Stimulated activated CD4-positive, alpha-beta T cell treated with anti-CD3 and anti-CD28 coated beads, Interleukin-4, amount 100 ng/mL, for 4 hours (primary cell): Measurements from ENCODE around the gene IL1B.

Source experiments
- DNase-seq, 2 experiments: peaks; one replicate each; pipeline ENCODE4 v3.0.0-alpha.2; 2020

IL1B gene

GRCh38 chr2:112828251-112828691, 8.3 kb downstream of the IL1B start:
- DNase-seq = no peak

GRCh38 chr2:112827604-112828185, 8.9 kb downstream of the IL1B start:
- no peak for DNase-seq

- DNase-seq = no peak
These were observed 9.6 kb downstream of the IL1B start for GRCh38 chr2:112827009-112827408.

- no peak for DNase-seq
These were observed 10.9 kb downstream of the IL1B start for GRCh38 chr2:112825706-112826105.

- DNase-seq = no peak
These were observed 11.9 kb downstream of the IL1B start for GRCh38 chr2:112824694-112825085.

GRCh38 chr2:112821682-112822081, 14.9 kb downstream of the IL1B start:
- DNase-seq = no peak

GRCh38 chr2:112821142-112821541, 15.4 kb downstream of the IL1B start:
- no peak for DNase-seq

GRCh38 chr2:112820343-112820742, 16.2 kb downstream of the IL1B start:
- DNase-seq = no peak

GRCh38 chr2:112819081-112819480, 17.5 kb downstream of the IL1B start:
- DNase-seq = no peak

- DNase-seq = no peak
These were observed 18.3 kb downstream of the IL1B start for GRCh38 chr2:112818094-112818902.

GRCh38 chr2:112817082-112817689, 19.4 kb downstream of the IL1B start:
- no peak for DNase-seq

- no peak for DNase-seq
These were observed 22.3 kb downstream of the IL1B start for GRCh38 chr2:112814278-112814677.

- no peak for DNase-seq
These were observed 23.2 kb downstream of the IL1B start for GRCh38 chr2:112813280-112813966.

- DNase-seq = no peak
These were observed 24.0 kb downstream of the IL1B start for GRCh38 chr2:112812318-112813267.

- DNase-seq = peak in 1 of 2 experiments; percentile 13
These were observed 24.7 kb downstream of the IL1B start for GRCh38 chr2:112811841-112812306.

- DNase-seq = no peak
These were observed 25.2 kb downstream of the IL1B start for GRCh38 chr2:112811276-112811831.

- DNase-seq = no peak
These were observed 27.5 kb downstream of the IL1B start for GRCh38 chr2:112809112-112809511.

GRCh38 chr2:112807233-112807807, 29.3 kb downstream of the IL1B start:
- DNase-seq = no peak

- DNase-seq = no peak
These were observed 31.0 kb downstream of the IL1B start for GRCh38 chr2:112805542-112805941.

GRCh38 chr2:112803691-112804521, 32.7 kb downstream of the IL1B start:
- DNase-seq = no peak
